GM19455 (cell line): Measurements from ENCODE around the gene CREBBP.
A peak's percentile ranks its signal among the peaks of the same experiment; 100 is the strongest.
"Not testable (repeated sequence)": the region's sequence is repeated elsewhere in the genome, so short reads cannot be mapped to it uniquely, and the experiment has no call there.

Experiments used
- ATAC-seq: cut with Tn5 transposase; IDR thresholded peaks from one replicate; pipeline ENCODE4 v1.9.1; 2021; ENCODE audit not compliant: unreplicated experiment

The CREBBP gene

GRCh38 chr16:3717235-3718018 is 163.1 kb downstream of the CREBBP start, which contains the start of gene TRAP1:
TRAP1 (minus strand) TSS chr16:3717524; CDS start chr16:3717508, 16 bp downstream.
- peak; percentile 87 for ATAC-seq

- peak; percentile 32 for ATAC-seq
Measured at GRCh38 chr16:3716831-3717234, 163.7 kb downstream of the CREBBP start.

- no peak for ATAC-seq
Measured at GRCh38 chr16:3715430-3715829, 165.1 kb downstream of the CREBBP start.

GRCh38 chr16:3714378-3714777 is 166.1 kb downstream of the CREBBP start:
- not testable (repeated sequence) for ATAC-seq

- no peak for ATAC-seq
Measured at GRCh38 chr16:3713587-3714242, 166.8 kb downstream of the CREBBP start.

GRCh38 chr16:3712861-3713372 is 167.6 kb downstream of the CREBBP start:
- ATAC-seq, result no peak

- no peak for ATAC-seq
Measured at GRCh38 chr16:3706253-3707012, 174.1 kb downstream of the CREBBP start.

- ATAC-seq, result no peak
Measured at GRCh38 chr16:3702082-3702481, 178.4 kb downstream of the CREBBP start.

GRCh38 chr16:3701531-3701930 is 179.0 kb downstream of the CREBBP start:
- ATAC-seq, result no peak

- ATAC-seq, result no peak
Measured at GRCh38 chr16:3698941-3699340, 181.6 kb downstream of the CREBBP start.

- no peak for ATAC-seq
Measured at GRCh38 chr16:3696425-3697218, 183.9 kb downstream of the CREBBP start.

- no peak for ATAC-seq
Measured at GRCh38 chr16:3695610-3696369, 184.7 kb downstream of the CREBBP start.

GRCh38 chr16:3694051-3694450 is 186.5 kb downstream of the CREBBP start:
- ATAC-seq, result no peak

GRCh38 chr16:3691761-3692160 is 188.8 kb downstream of the CREBBP start:
- no peak for ATAC-seq

- ATAC-seq, result no peak
Measured at GRCh38 chr16:3690980-3691720, 189.4 kb downstream of the CREBBP start.

GRCh38 chr16:3690470-3690928 is 190.0 kb downstream of the CREBBP start:
- no peak for ATAC-seq

- ATAC-seq, result no peak
Measured at GRCh38 chr16:3689731-3690130, 190.8 kb downstream of the CREBBP start.

GRCh38 chr16:3687792-3688191 is 192.7 kb downstream of the CREBBP start:
- no peak for ATAC-seq

GRCh38 chr16:3687021-3687420 is 193.5 kb downstream of the CREBBP start:
- ATAC-seq, result no peak
